GM12875 (cell line): Measurements from ENCODE around the gene SRGAP1.

Source experiments
- H3K4me3 ChIP-seq: one replicate; pipeline ENCODE4 v1.5.1; 2011; ENCODE audit warnings: low read depth, low read length, control low read depth
- TF ChIP-seq, protein P1 (sequence below): IDR thresholded peaks from 2 replicates; pipeline ENCODE4 v1.5.1; 2011; ENCODE audit warnings: low read depth, mild to moderate bottlenecking, control low read depth, inconsistent platforms, low read length, moderate library complexity, borderline replicate concordance; ENCODE audit not compliant: insufficient read depth

SRGAP1 gene

DNA sequence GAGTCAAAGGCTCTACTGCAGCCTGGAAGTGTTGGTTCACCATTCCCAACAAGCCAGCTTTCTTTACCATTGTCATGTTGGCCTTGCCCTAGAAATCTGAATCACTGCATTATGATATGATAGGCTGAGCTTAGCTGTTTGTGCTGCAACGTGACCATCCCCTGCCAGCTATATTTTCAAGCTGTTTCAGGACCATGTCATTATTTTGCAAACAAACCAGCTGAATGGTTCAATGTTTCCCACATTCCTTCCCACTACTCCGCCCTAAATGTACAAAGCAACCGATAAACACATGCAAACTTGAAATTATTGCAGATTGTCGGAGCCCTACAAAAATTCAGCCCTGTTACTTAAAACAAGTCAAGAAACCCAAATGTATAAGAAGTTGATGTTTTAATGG is 241.5 kb downstream of the SRGAP1 start:
- H3K4me3 ChIP-seq: no peak overlapping the region
- TF ChIP-seq, protein P1, sequence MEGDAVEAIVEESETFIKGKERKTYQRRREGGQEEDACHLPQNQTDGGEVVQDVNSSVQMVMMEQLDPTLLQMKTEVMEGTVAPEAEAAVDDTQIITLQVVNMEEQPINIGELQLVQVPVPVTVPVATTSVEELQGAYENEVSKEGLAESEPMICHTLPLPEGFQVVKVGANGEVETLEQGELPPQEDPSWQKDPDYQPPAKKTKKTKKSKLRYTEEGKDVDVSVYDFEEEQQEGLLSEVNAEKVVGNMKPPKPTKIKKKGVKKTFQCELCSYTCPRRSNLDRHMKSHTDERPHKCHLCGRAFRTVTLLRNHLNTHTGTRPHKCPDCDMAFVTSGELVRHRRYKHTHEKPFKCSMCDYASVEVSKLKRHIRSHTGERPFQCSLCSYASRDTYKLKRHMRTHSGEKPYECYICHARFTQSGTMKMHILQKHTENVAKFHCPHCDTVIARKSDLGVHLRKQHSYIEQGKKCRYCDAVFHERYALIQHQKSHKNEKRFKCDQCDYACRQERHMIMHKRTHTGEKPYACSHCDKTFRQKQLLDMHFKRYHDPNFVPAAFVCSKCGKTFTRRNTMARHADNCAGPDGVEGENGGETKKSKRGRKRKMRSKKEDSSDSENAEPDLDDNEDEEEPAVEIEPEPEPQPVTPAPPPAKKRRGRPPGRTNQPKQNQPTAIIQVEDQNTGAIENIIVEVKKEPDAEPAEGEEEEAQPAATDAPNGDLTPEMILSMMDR: no peak

- no peak overlapping the region for H3K4me3 ChIP-seq
- TF ChIP-seq, protein P1: no peak
Observed at GRCh38 chr12:64086946-64087345, 242.4 kb downstream of the SRGAP1 start.

DNA sequence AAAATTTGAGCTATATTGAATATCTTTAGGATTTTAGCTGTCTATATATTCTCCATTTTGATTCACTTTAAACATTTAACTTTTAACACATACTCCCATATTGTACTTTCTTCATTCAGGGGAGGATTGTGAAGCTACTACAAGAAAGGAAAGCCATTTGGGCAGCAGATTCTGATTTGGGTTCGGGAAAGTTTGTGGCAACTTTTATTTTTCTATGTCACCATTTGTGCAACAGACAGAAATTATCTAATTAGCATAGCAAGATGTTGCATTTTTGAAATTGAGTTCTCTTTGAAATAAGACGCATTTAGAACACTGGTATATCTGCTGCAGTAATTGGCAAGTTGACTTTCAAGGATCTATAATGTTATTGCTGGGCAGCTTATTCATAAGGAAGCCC is 243.3 kb downstream of the SRGAP1 start:
- H3K4me3 ChIP-seq: no peak overlapping the region
- TF ChIP-seq, protein P1: no peak

DNA sequence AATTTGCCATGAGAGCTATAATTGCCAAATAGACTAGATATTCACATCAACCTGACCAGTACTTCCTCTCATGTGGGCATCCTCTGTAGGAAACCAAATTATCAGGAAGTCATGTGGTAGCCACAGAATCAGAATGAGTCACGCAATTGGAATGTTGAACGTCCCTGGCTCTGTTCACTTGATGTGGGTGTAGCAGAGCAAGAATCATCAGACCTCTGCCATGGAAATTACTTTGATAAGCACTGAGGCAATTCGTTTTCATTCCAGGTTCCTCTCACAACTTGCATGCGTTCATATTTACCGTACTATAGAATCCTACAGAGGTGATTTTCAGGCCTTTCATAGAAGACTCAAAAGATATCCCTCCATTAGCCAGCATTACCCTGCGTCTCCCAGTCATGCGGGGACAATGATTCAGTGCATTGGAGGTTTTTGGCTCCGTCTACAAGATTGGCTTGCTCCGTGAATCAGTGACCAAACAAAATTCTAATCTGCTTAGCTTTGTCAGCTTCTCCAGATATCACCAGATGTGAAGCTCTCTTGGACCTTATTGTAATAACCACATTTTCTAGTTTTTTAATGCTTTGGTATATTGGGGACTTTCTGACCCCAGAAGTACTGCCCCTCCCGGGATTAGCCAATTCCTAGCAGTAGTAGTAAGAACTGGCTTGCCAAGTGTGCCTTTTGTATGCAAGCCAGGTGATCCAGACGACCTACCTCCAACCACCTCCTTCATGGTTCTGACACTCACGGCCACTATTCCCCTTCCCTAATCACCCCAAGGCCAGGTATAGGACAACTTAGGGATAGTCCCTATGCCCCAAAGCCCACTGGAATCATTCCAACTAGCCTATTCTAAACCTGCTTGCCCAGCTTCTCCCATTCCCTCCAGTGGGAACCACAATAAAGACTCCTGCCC is 244.2 kb downstream of the SRGAP1 start:
- H3K4me3 ChIP-seq: no peak overlapping the region
- TF ChIP-seq, protein P1: no peak

GRCh38 chr12:64090047-64090446 is 245.5 kb downstream of the SRGAP1 start:
- TF ChIP-seq, protein P1: no peak
- H3K4me3 ChIP-seq: no peak overlapping the region

DNA sequence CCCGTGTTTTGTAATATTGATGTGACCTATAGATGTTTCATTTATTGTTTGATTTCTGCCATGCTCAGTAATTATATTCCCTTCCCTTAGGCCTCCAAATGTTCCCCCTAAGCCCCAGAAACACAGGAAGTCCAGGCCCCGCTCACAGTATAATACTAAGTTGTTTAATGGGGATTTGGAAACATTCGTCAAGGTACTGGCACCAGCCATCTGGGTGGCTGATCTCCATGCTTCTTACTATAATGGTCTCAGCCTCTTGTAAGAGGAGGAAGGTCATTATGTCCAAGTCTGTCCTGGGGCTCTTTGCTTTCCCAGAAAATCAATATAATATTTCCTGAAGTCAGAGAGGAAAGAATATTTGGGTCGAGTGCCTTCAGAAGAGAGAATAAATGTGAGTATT is 246.7 kb downstream of the SRGAP1 start:
- TF ChIP-seq, protein P1: no peak

GRCh38 chr12:64092507-64093196 is 248.2 kb downstream of the SRGAP1 start:
- H3K4me3 ChIP-seq: no peak overlapping the region
- TF ChIP-seq, protein P1: no peak

More for the DNA sequence above, 246.7 kb downstream of the SRGAP1 start:
- no peak overlapping the region for H3K4me3 ChIP-seq
